GM23248 (cell line): ENCODE results near the gene KDM3B.

Experiments
- EZH2 ChIP-seq: fragments of 200-600 bp; sonication (generic); IDR thresholded peaks from 2 replicates; pipeline ENCODE4 v1.6.1; 2018; ENCODE audit warnings: antibody characterized with exemption, mild to moderate bottlenecking; ENCODE audit not compliant: insufficient read depth, poor library complexity, severe bottlenecking
- EZH2phosphoT487 ChIP-seq: fragments of 200-600 bp; sonication (generic); IDR thresholded peaks from 2 replicates; pipeline ENCODE4 v1.6.1; 2018; ENCODE audit warnings: antibody characterized with exemption, moderate library complexity, mild to moderate bottlenecking, low read depth; ENCODE audit not compliant: insufficient read depth

DNA sequence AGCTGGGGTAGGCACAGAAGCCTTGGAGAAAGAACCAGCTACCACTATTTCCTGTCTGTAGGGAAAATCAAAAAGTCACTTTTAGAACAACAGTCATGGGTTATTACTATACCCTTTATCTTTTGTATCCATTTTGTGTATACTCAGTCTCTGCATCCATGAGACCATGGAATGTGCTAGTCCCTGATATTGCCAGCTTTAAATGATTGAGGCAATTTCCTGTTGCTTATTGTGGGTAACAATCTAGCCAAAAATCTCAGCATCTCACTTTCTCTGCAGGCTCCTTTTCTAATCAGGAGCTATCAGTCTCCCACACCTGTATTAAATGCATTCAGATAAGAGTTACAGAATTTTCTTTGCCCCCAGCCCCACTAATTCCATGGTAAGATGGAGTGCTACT, 968 bp upstream of the KDM3B start:
- no peak for TF ChIP-seq EZH2
- no peak for TF ChIP-seq EZH2phosphoT487
